GM23338 (cell line): ENCODE results near the gene MICAL3. TPM values are rescaled to one million over a fixed set of nuclear protein-coding genes. Genes with fewer than 3 reads are reported as not detected.

Experiments used
- ATAC-seq: fragments of 200-7000 bp; cut with Tn5 transposase; 3 replicates; pipeline ENCODE4 v1.9.1; 2020
- DNase-seq: peaks from one replicate; pipeline ENCODE4 v3.0.0-alpha.2; 2015; ENCODE audit warnings: low spot score
- H2AFZ ChIP-seq: fragments of 200-600 bp; sonication (generic); 2 replicates; pipeline ENCODE4 v1.8.0; 2016; ENCODE audit warnings: antibody characterized with exemption, mild to moderate bottlenecking, moderate library complexity
- H3F3A ChIP-seq: fragments of 200-600 bp; sonication (generic); replicated peaks from 2 replicates; pipeline ENCODE4 v1.8.0; 2017; ENCODE audit warnings: antibody characterized with exemption, mixed run types, low read depth
- H3K27ac ChIP-seq: fragments of 200-600 bp; sonication (generic); 2 replicates; pipeline ENCODE4 v1.6.1; 2016; ENCODE audit warnings: low read depth
- H3K27me3 ChIP-seq: fragments of 200-600 bp; sonication (generic); 2 replicates; pipeline ENCODE4 v1.8.0; 2016; ENCODE audit warnings: mild to moderate bottlenecking, mixed run types, moderate library complexity; ENCODE audit not compliant: insufficient read depth
- H3K36me3 ChIP-seq: fragments of 200-600 bp; sonication (generic); 2 replicates; pipeline ENCODE4 v1.8.0; 2016; ENCODE audit warnings: mild to moderate bottlenecking; ENCODE audit not compliant: insufficient read depth
- H3K4me1 ChIP-seq: fragments of 200-600 bp; sonication (generic); 2 replicates; pipeline ENCODE4 v1.8.0; 2016; ENCODE audit warnings: mild to moderate bottlenecking, moderate library complexity; ENCODE audit not compliant: insufficient read depth
- H3K4me2 ChIP-seq: fragments of 200-600 bp; sonication (generic); 2 replicates; pipeline ENCODE4 v1.7.1; 2017; ENCODE audit warnings: mixed run types
- H3K4me3 ChIP-seq: fragments of 200-600 bp; sonication (generic); 2 replicates; pipeline ENCODE4 v1.6.1; 2016; ENCODE audit warnings: mixed run types
- H3K79me2 ChIP-seq: fragments of 200-600 bp; sonication (generic); replicated peaks from 2 replicates; pipeline ENCODE4 v1.8.0; 2017; ENCODE audit warnings: mild to moderate bottlenecking; ENCODE audit not compliant: insufficient read depth
- H3K9me2 ChIP-seq: fragments of 200-600 bp; sonication (generic); 2 replicates; pipeline ENCODE4 v1.8.0; 2017; ENCODE audit not compliant: insufficient read depth
- H4K20me1 ChIP-seq: fragments of 200-600 bp; sonication (generic); replicated peaks from 2 replicates; pipeline ENCODE4 v1.8.0; 2017; ENCODE audit warnings: mild to moderate bottlenecking; ENCODE audit not compliant: insufficient read depth
- H3K27ac Mint-ChIP-seq: 2 replicates; pipeline ENCODE4 v1.8.0; 2020; ENCODE audit warnings: inconsistent platforms, mild to moderate bottlenecking, moderate library complexity, mixed read lengths
- H3K27me3 Mint-ChIP-seq: 3 replicates; pipeline ENCODE4 v1.8.0; 2022; ENCODE audit warnings: low read depth, mild to moderate bottlenecking, moderate library complexity, mixed read lengths, inconsistent platforms; ENCODE audit not compliant: insufficient read depth, poor library complexity
- H3K36me3 Mint-ChIP-seq: 3 replicates; pipeline ENCODE4 v1.8.0; 2021; ENCODE audit warnings: low read depth, mild to moderate bottlenecking, inconsistent platforms, moderate library complexity, mixed read lengths
- H3K4me1 Mint-ChIP-seq: 3 replicates; pipeline ENCODE4 v1.8.0; 2020; ENCODE audit warnings: mild to moderate bottlenecking, inconsistent platforms, mixed read lengths
- H3K4me3 Mint-ChIP-seq: 3 replicates; pipeline ENCODE4 v1.8.0; 2021; ENCODE audit warnings: moderate library complexity, mild to moderate bottlenecking, inconsistent platforms, mixed read lengths
- H3K9me3 Mint-ChIP-seq: 3 replicates; pipeline ENCODE4 v1.8.0; 2020; ENCODE audit warnings: moderate library complexity, mild to moderate bottlenecking, inconsistent platforms, mixed read lengths
- CREB1 ChIP-seq: fragments of 250-450 bp; sonication (Bioruptor Pico); IDR thresholded peaks from 2 replicates; pipeline ENCODE4 v1.5.0; 2020; ENCODE audit warnings: low read depth, mild to moderate bottlenecking, moderate library complexity
- ETS1 ChIP-seq: IDR thresholded peaks from 2 replicates; pipeline ENCODE4 v1.6.1; 2016; ENCODE audit warnings: antibody characterized with exemption
- EZH2 ChIP-seq: fragments of 200-600 bp; sonication (generic); IDR thresholded peaks from one replicate; pipeline ENCODE4 v1.8.0; 2017; ENCODE audit warnings: antibody characterized with exemption, mild to moderate bottlenecking, low read depth; ENCODE audit not compliant: unreplicated experiment
- EZH2phosphoT487 ChIP-seq: fragments of 200-600 bp; sonication (generic); IDR thresholded peaks from one replicate; pipeline ENCODE4 v1.8.1; 2018; ENCODE audit warnings: antibody characterized with exemption; ENCODE audit not compliant: unreplicated experiment
- JUNB ChIP-seq: IDR thresholded peaks from one replicate; pipeline ENCODE4 v1.6.1; 2016; ENCODE audit warnings: antibody characterized with exemption; ENCODE audit not compliant: unreplicated experiment
- NANOG ChIP-seq: IDR thresholded peaks from 2 replicates; pipeline ENCODE4 v1.6.1; 2016; ENCODE audit warnings: antibody characterized with exemption, borderline replicate concordance
- POLR2AphosphoS5 ChIP-seq: IDR thresholded peaks from 2 replicates; pipeline ENCODE4 v1.6.1; 2016; ENCODE audit warnings: antibody characterized with exemption, low read depth
- STAT1 ChIP-seq: IDR thresholded peaks from one replicate; pipeline ENCODE4 v1.6.1; 2016; ENCODE audit warnings: antibody characterized with exemption; ENCODE audit not compliant: unreplicated experiment
- ZNF114 ChIP-seq: fragments of 250-450 bp; sonication (Bioruptor Pico); IDR thresholded peaks from 2 replicates; pipeline ENCODE4 v1.5.0; 2020; ENCODE audit warnings: mild to moderate bottlenecking, moderate library complexity
- ZNF331 ChIP-seq: fragments of 250-450 bp; sonication (Bioruptor Pico); IDR thresholded peaks from 2 replicates; pipeline ENCODE4 v1.5.0; 2020; ENCODE audit warnings: low read depth, mild to moderate bottlenecking, moderate library complexity
- ZNF462 ChIP-seq: fragments of 250-450 bp; sonication (Bioruptor Pico); IDR thresholded peaks from 2 replicates; pipeline ENCODE4 v1.5.0; 2020; ENCODE audit warnings: mild to moderate bottlenecking, moderate library complexity
- polyA plus RNA-seq: library from polyadenylated mRNA; unstranded; fragments of >200 nt; fragmentation: Nextera tagmentation; extraction: Ambion mirVana; gene quantifications from 2 replicates; pipeline ENCODE4 v1.2.1, GENCODE V29; 2016
- total RNA-seq: library from RNA; depleted of rRNA; stranded (reverse); fragments of >200 nt; shearing (Covaris generic); gene quantifications from 2 replicates; pipeline ENCODE4 v1.2.3, GENCODE V29; 2014
- TF ChIP-seq, protein P1 (sequence below), 2 experiments: fragments of 200-600 bp in 1 of 2; sonication (generic) in 1 of 2; conservative IDR thresholded peaks; 2 replicates each; pipeline versions ENCODE4 v1.5.1 to v1.6.1; 2016 to 2017; ENCODE audit warnings: antibody characterized with exemption in 2 of 2, low read depth in 2 of 2, mild to moderate bottlenecking in 2 of 2, moderate library complexity in 1 of 2

The MICAL3 gene
- total and polyA plus RNA-seq, 2 experiments from 2014 or later, result 10.1 to 33.9 TPM

- TF ChIP-seq NANOG (no peak), EZH2phosphoT487 (no peak), ETS1 (no peak), JUNB (no peak)
- TF ChIP-seq, protein P1, sequence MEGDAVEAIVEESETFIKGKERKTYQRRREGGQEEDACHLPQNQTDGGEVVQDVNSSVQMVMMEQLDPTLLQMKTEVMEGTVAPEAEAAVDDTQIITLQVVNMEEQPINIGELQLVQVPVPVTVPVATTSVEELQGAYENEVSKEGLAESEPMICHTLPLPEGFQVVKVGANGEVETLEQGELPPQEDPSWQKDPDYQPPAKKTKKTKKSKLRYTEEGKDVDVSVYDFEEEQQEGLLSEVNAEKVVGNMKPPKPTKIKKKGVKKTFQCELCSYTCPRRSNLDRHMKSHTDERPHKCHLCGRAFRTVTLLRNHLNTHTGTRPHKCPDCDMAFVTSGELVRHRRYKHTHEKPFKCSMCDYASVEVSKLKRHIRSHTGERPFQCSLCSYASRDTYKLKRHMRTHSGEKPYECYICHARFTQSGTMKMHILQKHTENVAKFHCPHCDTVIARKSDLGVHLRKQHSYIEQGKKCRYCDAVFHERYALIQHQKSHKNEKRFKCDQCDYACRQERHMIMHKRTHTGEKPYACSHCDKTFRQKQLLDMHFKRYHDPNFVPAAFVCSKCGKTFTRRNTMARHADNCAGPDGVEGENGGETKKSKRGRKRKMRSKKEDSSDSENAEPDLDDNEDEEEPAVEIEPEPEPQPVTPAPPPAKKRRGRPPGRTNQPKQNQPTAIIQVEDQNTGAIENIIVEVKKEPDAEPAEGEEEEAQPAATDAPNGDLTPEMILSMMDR (conservative IDR thresholded peaks at IDR 0.05; ENCODE audit: low read depth in 2 of 2), result no peak
These were observed 213.2 kb downstream of the MICAL3 start (continued) for GRCh38 chr22:17811119-17811518.

- Histone ChIP-seq H2AFZ (no peak overlapping the region), H3K27me3 (no peaks in the 10 kb centered on the region), H3F3A (no peaks in the 10 kb centered on the region), H3K4me2 (no peak overlapping the region), H3K36me3 (peaks cover 5% of the 10 kb centered on the region; the same call in 1 of the 2 replicates), H3K9me2 (no peaks in the 10 kb centered on the region), H3K27ac (no peak overlapping the region), H3K79me2 (no peaks in the 10 kb centered on the region), H3K4me3 (no peak overlapping the region), H4K20me1 (no peaks in the 10 kb centered on the region), H3K4me1 (no peaks in the 10 kb centered on the region)
- Mint-ChIP-seq H3K27me3 (peaks cover 6% of the 10 kb centered on the region), H3K36me3 (peaks cover 7% of the 10 kb centered on the region), H3K27ac (no peak overlapping the region), H3K9me3 (no peaks in the 10 kb centered on the region), H3K4me1 (peaks cover 3% of the 10 kb centered on the region; the same call in 2 of the 3 replicates), H3K4me3 (no peak overlapping the region)
- TF ChIP-seq NANOG (no peak), ZNF114 (CRISPR knock-in tag) (no peak), ZNF462 (CRISPR knock-in tag) (no peak), ZNF331 (CRISPR knock-in tag) (no peak), EZH2phosphoT487 (no peak), CREB1 (CRISPR knock-in tag) (no peak), EZH2 (no peak), STAT1 (no peak), POLR2AphosphoS5 (no peak), JUNB (no peak)
- TF ChIP-seq, protein P1 (conservative IDR thresholded peaks at IDR 0.05; ENCODE audit: low read depth in 2 of 2), result no peak
- no peak for DNase-seq
- ATAC-seq, result no peak
These were observed 213.7 kb downstream of the MICAL3 start for GRCh38 chr22:17810570-17811116.
